ENCODE results near the gene ASB3. TPM values are rescaled to one million over a fixed set of nuclear protein-coding genes. Genes with fewer than 3 reads are reported as not detected.
"Not testable (repeated sequence)": the region's sequence is repeated elsewhere in the genome, so short reads cannot be mapped to it uniquely, and the experiment has no call there.

ASB3 gene
- total and polyA plus RNA-seq, 7 experiments from 2014 or later: 15.0 to 43.2 (median 27.2) TPM

- H3K9me3 ChIP-seq (ENCODE audit: control insufficient read depth in 2 of 3, low read length in 3 of 3); H3K9me3 Mint-ChIP-seq; DNase-seq; H3K4me1 Mint-ChIP-seq; H3K27ac ChIP-seq (ENCODE audit: low read depth, low read length); H3K36me3 ChIP-seq (ENCODE audit: control insufficient read depth in 2 of 3, insufficient read depth in 3 of 3, low read length in 3 of 3); H3K27me3 Mint-ChIP-seq; H3K4me3 Mint-ChIP-seq; H3K4me1 ChIP-seq (ENCODE audit: control insufficient read depth in 2 of 2, insufficient read depth in 2 of 2, low read length in 2 of 2); CTCF ChIA-PET; H3K27me3 ChIP-seq (ENCODE audit: control insufficient read depth in 2 of 2, insufficient read depth in 2 of 2, low read length in 2 of 2); ATAC-seq; H3K4me3 ChIP-seq (ENCODE audit: low read length); intact Hi-C loops (cut with micrococcal nuclease): not testable (repeated sequence)
- Mint-ChIP-seq H3K36me3 (peaks cover 0 to 32% (median 10%) of the 10 kb centered on the region in 5 donors), H3K27ac (peak overlapping the region in 1 of 9 donors; percentile 37)
- POLR2A ChIA-PET: interaction anchor here (0.6 kb wide), 1 partner anchor 29 kb away, joined by 3 read pairs; no protein-coding TSS in a partner anchor
These were observed 128.3 kb downstream of the ASB3 start for GRCh38 chr2:53658474-53658873.

DNA sequence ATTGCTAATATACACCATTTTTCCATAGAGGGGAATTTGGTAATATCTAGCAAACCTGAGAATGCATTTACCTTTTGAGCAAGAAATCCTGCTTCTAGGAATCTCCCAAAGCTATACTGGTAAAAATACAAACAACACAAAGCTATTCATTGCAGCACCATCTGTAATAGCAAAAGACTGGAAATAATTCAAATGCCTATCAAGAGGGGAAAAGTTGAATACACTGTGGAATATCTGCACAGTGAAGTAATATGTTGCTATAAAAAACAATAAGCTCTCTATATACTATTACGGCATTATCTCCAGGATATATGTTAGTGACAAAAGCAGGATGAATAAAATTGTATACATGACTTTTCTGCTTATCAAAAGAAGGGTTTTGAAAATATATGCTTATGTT, 131.5 kb downstream of the ASB3 start:
- Histone ChIP-seq H3K27me3 (ENCODE audit: control insufficient read depth in 2 of 2, insufficient read depth in 2 of 2, low read length in 2 of 2) (no peaks in the 10 kb centered on the region), H3K36me3 (ENCODE audit: control insufficient read depth in 2 of 3, insufficient read depth in 3 of 3, low read length in 3 of 3) (no peaks in the 10 kb centered on the region), H3K4me3 (ENCODE audit: low read length) (no peak overlapping the region), H3K27ac (ENCODE audit: low read depth, low read length) (no peak overlapping the region), H3K4me1 (ENCODE audit: control insufficient read depth in 2 of 2, insufficient read depth in 2 of 2, low read length in 2 of 2) (no peaks in the 10 kb centered on the region), H3K9me3 (ENCODE audit: control insufficient read depth in 2 of 3, low read length in 3 of 3) (no peaks in the 10 kb centered on the region)
- Mint-ChIP-seq H3K27me3 (peaks cover 0 to 6% (median 0%) of the 10 kb centered on the region in 5 donors), H3K36me3 (peaks cover 0 to 10% (median 2%) of the 10 kb centered on the region in 5 donors), H3K9me3 (peaks cover 0 to 7% (median 0%) of the 10 kb centered on the region in 11 donors), H3K27ac (no peak overlapping the region), H3K4me3 (no peak overlapping the region), H3K4me1 (peaks cover 0 to 3% (median 0%) of the 10 kb centered on the region in 7 donors)
- intact Hi-C loops (cut with micrococcal nuclease): no loop called here
- ChIA-PET CTCF (no interaction called here), POLR2A (no interaction called here)
- no peak for ATAC-seq
- DNase-seq: no peak

- no peak overlapping the region for H3K27ac Mint-ChIP-seq
- Histone ChIP-seq H3K36me3 (ENCODE audit: control insufficient read depth in 2 of 3, insufficient read depth in 3 of 3, low read length in 3 of 3) (no peaks in the 10 kb centered on the region), H3K4me3 (ENCODE audit: low read length) (no peak overlapping the region), H3K4me1 (ENCODE audit: control insufficient read depth in 2 of 2, insufficient read depth in 2 of 2, low read length in 2 of 2) (no peaks in the 10 kb centered on the region), H3K27ac (ENCODE audit: low read depth, low read length) (no peak overlapping the region), H3K9me3 (ENCODE audit: control insufficient read depth in 2 of 3, low read length in 3 of 3) (no peaks in the 10 kb centered on the region), H3K27me3 (ENCODE audit: control insufficient read depth in 2 of 2, insufficient read depth in 2 of 2, low read length in 2 of 2) (no peaks in the 10 kb centered on the region)
- H3K4me3 Mint-ChIP-seq: no peak overlapping the region
- POLR2A ChIA-PET: no interaction called here
- H3K36me3 Mint-ChIP-seq: peaks cover 0 to 5% (median 2%) of the 10 kb centered on the region in 5 donors
- DNase-seq (no peak), ATAC-seq (no peak)
- peaks cover 0 to 6% (median 0%) of the 10 kb centered on the region in 5 donors for H3K27me3 Mint-ChIP-seq
- peaks cover 0 to 3% (median 0%) of the 10 kb centered on the region in 7 donors for H3K4me1 Mint-ChIP-seq
- H3K9me3 Mint-ChIP-seq: peaks cover 0 to 7% (median 0%) of the 10 kb centered on the region in 11 donors
- intact Hi-C loops (cut with micrococcal nuclease): no loop called here
- CTCF ChIA-PET: no interaction called here
These were observed 132.4 kb downstream of the ASB3 start for GRCh38 chr2:53654396-53654795.

DNA sequence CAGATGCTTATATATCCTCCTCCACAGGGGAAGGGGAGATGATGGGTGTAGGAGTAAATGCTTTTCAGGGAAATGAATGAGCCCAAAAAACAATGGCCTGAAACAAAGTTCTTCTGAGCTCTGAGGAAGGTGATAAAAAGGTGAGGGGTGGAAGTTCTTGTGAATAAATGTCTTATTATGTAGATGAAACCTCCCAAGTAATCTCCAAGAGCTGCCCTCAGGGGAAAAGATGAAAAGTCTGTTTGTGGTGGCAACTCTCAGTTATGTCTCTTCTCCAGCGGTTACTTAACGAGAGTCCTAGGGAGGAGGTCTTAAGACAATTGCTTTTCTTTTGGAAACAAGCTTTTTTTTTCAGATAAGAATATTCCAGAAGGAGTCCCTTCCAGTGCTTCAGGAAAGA, 134.6 kb downstream of the ASB3 start:
- POLR2A ChIA-PET: no interaction called here
- Mint-ChIP-seq H3K4me1 (no peaks in the 10 kb centered on the region), H3K9me3 (peaks cover 0 to 7% (median 0%) of the 10 kb centered on the region in 11 donors), H3K36me3 (peaks cover 0 to 3% (median 0%) of the 10 kb centered on the region in 5 donors), H3K4me3 (no peak overlapping the region), H3K27ac (no peak overlapping the region), H3K27me3 (peaks cover 0 to 6% (median 0%) of the 10 kb centered on the region in 5 donors)
- Histone ChIP-seq H3K27me3 (ENCODE audit: control insufficient read depth in 2 of 2, insufficient read depth in 2 of 2, low read length in 2 of 2) (no peaks in the 10 kb centered on the region), H3K4me3 (ENCODE audit: low read length) (no peak overlapping the region), H3K4me1 (ENCODE audit: control insufficient read depth in 2 of 2, insufficient read depth in 2 of 2, low read length in 2 of 2) (no peaks in the 10 kb centered on the region), H3K27ac (ENCODE audit: low read depth, low read length) (no peak overlapping the region), H3K9me3 (ENCODE audit: control insufficient read depth in 2 of 3, low read length in 3 of 3) (no peaks in the 10 kb centered on the region), H3K36me3 (ENCODE audit: control insufficient read depth in 2 of 3, insufficient read depth in 3 of 3, low read length in 3 of 3) (no peaks in the 10 kb centered on the region)
- CTCF ChIA-PET: no interaction called here
- DNase-seq (no peak), ATAC-seq (no peak)
- intact Hi-C loops (cut with micrococcal nuclease): no loop called here

- ChIA-PET CTCF (no interaction called here), POLR2A (no interaction called here)
- H3K4me1 ChIP-seq (ENCODE audit: control insufficient read depth in 2 of 2, insufficient read depth in 2 of 2, low read length in 2 of 2): no peaks in the 10 kb centered on the region
- H3K27ac ChIP-seq (ENCODE audit: low read depth, low read length): no peak overlapping the region
- peaks cover 0 to 6% (median 2%) of the 10 kb centered on the region in 5 donors for H3K27me3 Mint-ChIP-seq
- intact Hi-C loops (cut with micrococcal nuclease): no loop called here
- no peaks in the 10 kb centered on the region for H3K9me3 ChIP-seq (ENCODE audit: control insufficient read depth in 2 of 3, low read length in 3 of 3)
- no peak overlapping the region for H3K4me3 ChIP-seq (ENCODE audit: low read length)
- no peak for DNase-seq
- H3K27ac Mint-ChIP-seq: no peak overlapping the region
- H3K9me3 Mint-ChIP-seq: peaks cover 0 to 4% (median 0%) of the 10 kb centered on the region in 11 donors
- H3K27me3 ChIP-seq (ENCODE audit: control insufficient read depth in 2 of 2, insufficient read depth in 2 of 2, low read length in 2 of 2): no peaks in the 10 kb centered on the region
- H3K36me3 ChIP-seq (ENCODE audit: control insufficient read depth in 2 of 3, insufficient read depth in 3 of 3, low read length in 3 of 3): no peaks in the 10 kb centered on the region
- peaks cover 0 to 3% (median 0%) of the 10 kb centered on the region in 5 donors for H3K36me3 Mint-ChIP-seq
- ATAC-seq: no peak
- no peak overlapping the region for H3K4me3 Mint-ChIP-seq
- H3K4me1 Mint-ChIP-seq: no peaks in the 10 kb centered on the region
These were observed 140.0 kb downstream of the ASB3 start for GRCh38 chr2:53646788-53647187.

DNA sequence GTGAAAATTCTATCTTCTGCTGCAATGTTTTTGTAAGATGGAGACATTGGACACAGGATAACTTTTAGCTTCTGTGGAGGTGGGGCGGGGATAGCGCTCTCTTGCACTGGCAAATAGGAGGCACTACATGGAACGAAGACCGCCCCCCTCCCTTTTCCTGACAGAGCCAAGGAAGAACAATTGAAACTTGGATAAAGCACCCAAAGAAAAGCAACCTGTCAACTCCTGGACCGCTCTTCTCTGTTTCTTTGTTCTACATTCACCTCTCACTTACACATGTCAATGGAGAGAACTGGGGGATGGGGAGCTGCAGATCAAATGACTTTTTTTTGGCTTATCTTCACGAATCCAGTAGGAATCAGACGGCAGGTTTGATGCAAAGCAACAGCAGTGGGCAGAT, 145.5 kb downstream of the ASB3 start:
- ATAC-seq (no peak), DNase-seq (no peak)
- Mint-ChIP-seq H3K36me3 (peaks cover 0 to 4% (median 0%) of the 10 kb centered on the region in 5 donors), H3K4me1 (no peaks in the 10 kb centered on the region), H3K27me3 (peaks cover 0 to 3% (median 0%) of the 10 kb centered on the region in 5 donors), H3K4me3 (no peak overlapping the region), H3K9me3 (peaks cover 0 to 5% (median 0%) of the 10 kb centered on the region in 11 donors), H3K27ac (no peak overlapping the region)
- intact Hi-C loops (cut with micrococcal nuclease): no loop called here
- no peak overlapping the region for H3K27ac ChIP-seq (ENCODE audit: low read depth, low read length)
- H3K27me3 ChIP-seq (ENCODE audit: control insufficient read depth in 2 of 2, insufficient read depth in 2 of 2, low read length in 2 of 2): no peaks in the 10 kb centered on the region
- CTCF ChIA-PET: no interaction called here
- no peaks in the 10 kb centered on the region for H3K9me3 ChIP-seq (ENCODE audit: control insufficient read depth in 2 of 3, low read length in 3 of 3)
- POLR2A ChIA-PET: no interaction called here
- no peak overlapping the region for H3K4me3 ChIP-seq (ENCODE audit: low read length)
- no peaks in the 10 kb centered on the region for H3K36me3 ChIP-seq (ENCODE audit: control insufficient read depth in 2 of 3, insufficient read depth in 3 of 3, low read length in 3 of 3)
- H3K4me1 ChIP-seq (ENCODE audit: control insufficient read depth in 2 of 2, insufficient read depth in 2 of 2, low read length in 2 of 2): no peaks in the 10 kb centered on the region

DNA sequence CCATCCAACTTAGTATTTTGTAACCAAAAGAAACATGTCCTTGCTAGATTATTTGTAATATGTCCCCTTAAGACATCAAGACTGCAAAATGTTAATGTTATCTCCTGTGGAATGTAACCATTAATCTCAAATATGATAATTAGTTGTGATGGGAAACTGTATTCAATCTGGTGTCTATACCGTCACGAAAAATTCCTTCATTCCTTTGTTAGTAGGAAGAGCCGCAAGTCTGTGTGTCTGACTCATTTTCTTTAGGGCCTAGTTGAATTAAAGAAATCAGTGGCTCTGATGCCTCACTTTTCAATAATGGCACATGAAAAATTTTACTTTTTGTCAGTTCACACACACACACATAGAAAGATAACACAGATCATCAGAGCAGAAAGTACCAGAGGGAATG, 146.3 kb downstream of the ASB3 start:
- Mint-ChIP-seq H3K27me3 (peaks cover 0 to 3% (median 0%) of the 10 kb centered on the region in 5 donors), H3K27ac (no peak overlapping the region), H3K4me1 (no peaks in the 10 kb centered on the region), H3K36me3 (peaks cover 0 to 4% (median 0%) of the 10 kb centered on the region in 5 donors), H3K9me3 (peaks cover 0 to 5% (median 0%) of the 10 kb centered on the region in 11 donors), H3K4me3 (no peak overlapping the region)
- ChIA-PET CTCF (no interaction called here), POLR2A (no interaction called here)
- Histone ChIP-seq H3K4me1 (ENCODE audit: control insufficient read depth in 2 of 2, insufficient read depth in 2 of 2, low read length in 2 of 2) (no peaks in the 10 kb centered on the region), H3K27me3 (ENCODE audit: control insufficient read depth in 2 of 2, insufficient read depth in 2 of 2, low read length in 2 of 2) (no peaks in the 10 kb centered on the region), H3K9me3 (ENCODE audit: control insufficient read depth in 2 of 3, low read length in 3 of 3) (no peaks in the 10 kb centered on the region), H3K4me3 (ENCODE audit: low read length) (no peak overlapping the region), H3K27ac (ENCODE audit: low read depth, low read length) (no peak overlapping the region), H3K36me3 (ENCODE audit: control insufficient read depth in 2 of 3, insufficient read depth in 3 of 3, low read length in 3 of 3) (no peaks in the 10 kb centered on the region)
- intact Hi-C loops (cut with micrococcal nuclease): no loop called here
- ATAC-seq: no peak
- DNase-seq: no peak
